ENCODE data around the gene SLC36A3. TPM values are rescaled to one million over a fixed set of nuclear protein-coding genes. Genes with fewer than 3 reads are reported as not detected.
"Not testable (repeated sequence)": the region's sequence is repeated elsewhere in the genome, so short reads cannot be mapped to it uniquely, and the experiment has no call there.

The SLC36A3 gene
- total and polyA plus RNA-seq, 8 donors: not detected

- intact Hi-C loops (cut with DNase I): no loop called here
Observed at GRCh38 chr5:151317871-151318270, 14.3 kb upstream of the SLC36A3 start.

GRCh38 chr5:151315998-151316597 lies 12.5 kb upstream of the SLC36A3 start:
- no peaks in the 10 kb centered on the region for H3K36me3 ChIP-seq
- peak; percentile 48 to 86 (median 72) for DNase-seq
- H3K9me3 ChIP-seq: no peaks in the 10 kb centered on the region
- no peak overlapping the region for H3K4me3 ChIP-seq
- intact Hi-C loops (cut with DNase I): no loop called here
- peak; percentile 96 for ATAC-seq
- H3K4me1 ChIP-seq: no peaks in the 10 kb centered on the region
- H3K27ac ChIP-seq: no peak overlapping the region
- no peaks in the 10 kb centered on the region for H3K27me3 ChIP-seq
- TF ChIP-seq CTCF (IDR thresholded peaks at IDR 0.05): peak; percentile 78 to 95

More at GRCh38 chr5:151317871-151318270, 14.3 kb upstream of the SLC36A3 start:
- no peaks in the 10 kb centered on the region for H3K9me3 ChIP-seq
- H3K4me1 ChIP-seq: no peaks in the 10 kb centered on the region
- no peak for ATAC-seq
- H3K27ac ChIP-seq: no peak overlapping the region
- H3K4me3 ChIP-seq: no peak overlapping the region
- no peaks in the 10 kb centered on the region for H3K27me3 ChIP-seq
- TF ChIP-seq CTCF (IDR thresholded peaks at IDR 0.05): no peak
- DNase-seq: no peak
- H3K36me3 ChIP-seq: no peaks in the 10 kb centered on the region

- no peaks in the 10 kb centered on the region for H3K9me3 ChIP-seq
- no peaks in the 10 kb centered on the region for H3K27me3 ChIP-seq
- DNase-seq: no peak
- no peaks in the 10 kb centered on the region for H3K4me1 ChIP-seq
- no peak overlapping the region for H3K4me3 ChIP-seq
- no peak for ATAC-seq
- no peak overlapping the region for H3K27ac ChIP-seq
- intact Hi-C loops (cut with DNase I): no loop called here
- no peaks in the 10 kb centered on the region for H3K36me3 ChIP-seq
- TF ChIP-seq CTCF (IDR thresholded peaks at IDR 0.05): no peak
Observed at GRCh38 chr5:151313357-151313756, 9.8 kb upstream of the SLC36A3 start.

GRCh38 chr5:151312756-151313324 lies 9.3 kb upstream of the SLC36A3 start:
- Histone ChIP-seq H3K4me3 (no peak overlapping the region), H3K27me3 (no peaks in the 10 kb centered on the region), H3K9me3 (no peaks in the 10 kb centered on the region), H3K4me1 (no peaks in the 10 kb centered on the region), H3K36me3 (no peaks in the 10 kb centered on the region), H3K27ac (no peak overlapping the region)
- no peak for ATAC-seq
- no peak for TF ChIP-seq CTCF (IDR thresholded peaks at IDR 0.05)
- no peak for DNase-seq
- intact Hi-C loops (cut with DNase I): no loop called here

GRCh38 chr5:151310932-151311331 lies 7.4 kb upstream of the SLC36A3 start:
- H3K36me3 ChIP-seq: no peaks in the 10 kb centered on the region
- ATAC-seq: no peak
- H3K27ac ChIP-seq: no peak overlapping the region
- no peaks in the 10 kb centered on the region for H3K4me1 ChIP-seq
- no peak for DNase-seq
- H3K4me3 ChIP-seq: no peak overlapping the region
- H3K9me3 ChIP-seq: no peaks in the 10 kb centered on the region
- no peak for TF ChIP-seq CTCF (IDR thresholded peaks at IDR 0.05)
- no peaks in the 10 kb centered on the region for H3K27me3 ChIP-seq
- intact Hi-C loops (cut with DNase I): no loop called here

- H3K36me3 ChIP-seq; ATAC-seq; H3K27ac ChIP-seq; H3K4me3 ChIP-seq; H3K4me1 ChIP-seq; H3K27me3 ChIP-seq; H3K9me3 ChIP-seq; DNase-seq; intact Hi-C loops (cut with DNase I): not testable (repeated sequence)
Observed at GRCh38 chr5:151309821-151310220, 6.3 kb upstream of the SLC36A3 start.

GRCh38 chr5:151309266-151309665 lies 5.7 kb upstream of the SLC36A3 start:
- H3K36me3 ChIP-seq; H3K4me1 ChIP-seq; H3K27me3 ChIP-seq; intact Hi-C loops (cut with DNase I); DNase-seq; ATAC-seq; H3K27ac ChIP-seq; H3K4me3 ChIP-seq; H3K9me3 ChIP-seq: not testable (repeated sequence)

Measured in left lung (tissue), 10 donors.